HTERT RPE-1 (cell line): ENCODE measurements around the gene CDR2.
"Not testable (repeated sequence)": the region's sequence is repeated elsewhere in the genome, so short reads cannot be mapped to it uniquely, and the experiment has no call there.

Experiments
- in situ Hi-C: fragments of 300-500 bp; cut with MboI; formaldehyde crosslinking; loops from 4 replicates; pipeline ENCODE4 v1.14.3; 2020; ENCODE audit warnings: low sequenced_read_pairs

CDR2 gene

DNA sequence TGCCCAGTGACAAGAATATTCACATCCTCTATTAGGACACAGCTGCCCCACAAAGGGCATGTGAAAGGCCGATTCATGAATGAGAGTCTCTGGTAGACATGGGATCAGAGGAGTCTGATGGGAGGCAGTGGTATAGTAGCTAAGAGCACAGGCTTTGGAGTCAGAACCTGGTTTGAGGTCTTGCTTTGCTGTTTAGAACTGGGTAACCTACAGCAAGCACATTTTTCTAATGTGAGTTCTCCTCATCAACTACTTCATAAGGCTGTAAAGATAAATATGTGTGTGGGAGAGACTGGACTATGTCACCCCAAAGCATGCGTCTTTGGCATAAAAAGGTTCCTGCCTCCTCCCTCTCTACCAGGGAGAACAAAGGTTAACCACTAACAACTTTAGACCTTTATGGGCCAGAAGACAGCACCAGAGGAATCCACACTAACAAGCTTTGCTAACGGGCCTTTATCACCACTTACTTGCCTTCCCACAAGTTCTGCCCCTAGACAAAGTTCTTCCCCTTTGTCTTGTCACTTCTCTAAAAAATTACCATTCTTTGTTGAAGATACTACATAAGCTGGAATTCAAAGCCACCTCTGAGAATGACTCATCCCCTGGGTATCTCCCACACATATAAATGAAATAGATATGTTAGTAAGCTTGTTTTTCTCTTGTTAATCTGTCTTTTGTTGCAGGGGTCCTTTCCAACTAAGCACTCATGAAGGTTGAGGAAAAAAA lies 21.1 kb downstream of the CDR2 start:
- in situ Hi-C loops = no loop called here

DNA sequence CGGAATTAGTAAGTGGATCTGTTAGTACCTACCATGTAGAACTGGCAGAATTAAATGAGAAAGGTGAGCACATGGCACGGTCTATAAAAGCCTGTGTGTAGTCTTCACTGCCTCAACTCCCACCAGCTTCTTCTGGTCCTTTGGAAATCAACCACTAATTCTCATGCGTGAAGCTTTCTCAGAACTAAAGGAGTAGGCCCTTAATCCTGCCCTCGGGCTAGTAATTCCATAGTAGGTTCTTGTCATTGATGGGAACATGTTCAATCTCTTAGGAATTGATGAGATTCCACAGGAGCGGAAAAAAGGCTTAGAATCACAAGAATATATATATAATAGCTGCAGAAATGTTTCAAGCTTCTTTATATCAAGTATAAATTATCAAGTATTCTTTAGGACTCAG lies 21.7 kb downstream of the CDR2 start:
- in situ Hi-C loops = no loop called here

GRCh38 chr16:22352140-22352539 lies 22.3 kb downstream of the CDR2 start:
- in situ Hi-C loops = no loop called here

GRCh38 chr16:22351017-22351416 lies 23.4 kb downstream of the CDR2 start:
- in situ Hi-C loops = not testable (repeated sequence)

GRCh38 chr16:22348291-22348690 lies 26.1 kb downstream of the CDR2 start:
- in situ Hi-C loops = no loop called here

- in situ Hi-C loops = no loop called here
These were observed 27.2 kb downstream of the CDR2 start for GRCh38 chr16:22347100-22347820.

- in situ Hi-C loops = no loop called here
These were observed 27.9 kb downstream of the CDR2 start for GRCh38 chr16:22346483-22346882.

- in situ Hi-C loops = no loop called here
These were observed 32.3 kb downstream of the CDR2 start for GRCh38 chr16:22342082-22342481.

GRCh38 chr16:22340945-22341344 lies 33.5 kb downstream of the CDR2 start:
- in situ Hi-C loops = no loop called here

DNA sequence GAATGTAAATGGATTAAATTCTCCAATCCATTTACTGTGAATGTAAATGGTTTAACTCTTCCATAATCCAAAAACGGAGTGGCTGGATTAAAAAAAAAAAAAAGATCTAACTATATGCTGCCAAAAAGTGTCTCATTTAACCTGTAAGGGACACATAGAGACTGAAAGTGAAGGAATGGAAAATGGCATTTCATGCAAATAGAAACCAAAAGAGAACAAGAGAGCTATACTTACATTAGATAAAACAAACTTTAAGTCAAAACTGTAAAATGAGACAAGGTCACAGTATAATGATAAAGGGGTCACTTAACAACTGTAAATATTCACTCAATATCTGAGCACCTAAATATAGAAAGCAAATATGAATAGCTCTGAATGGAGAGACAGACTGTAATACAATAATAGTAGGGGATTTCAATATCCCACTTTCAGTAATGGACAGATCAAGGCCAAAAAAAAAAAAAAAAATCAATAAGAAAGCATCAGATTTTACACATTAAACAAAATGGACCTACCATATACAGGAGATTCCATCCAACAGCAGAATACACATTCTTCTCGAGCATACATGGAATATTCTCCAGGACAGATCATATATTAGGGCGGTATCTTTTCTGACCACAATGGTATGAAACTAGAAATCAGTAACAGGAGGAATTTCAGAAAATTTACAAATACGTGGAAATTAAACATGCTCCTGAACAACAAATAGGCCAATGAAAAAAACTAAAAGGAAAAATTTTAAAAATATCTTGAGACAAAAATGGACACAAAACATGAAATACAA lies 36.4 kb downstream of the CDR2 start:
- in situ Hi-C loops = no loop called here

DNA sequence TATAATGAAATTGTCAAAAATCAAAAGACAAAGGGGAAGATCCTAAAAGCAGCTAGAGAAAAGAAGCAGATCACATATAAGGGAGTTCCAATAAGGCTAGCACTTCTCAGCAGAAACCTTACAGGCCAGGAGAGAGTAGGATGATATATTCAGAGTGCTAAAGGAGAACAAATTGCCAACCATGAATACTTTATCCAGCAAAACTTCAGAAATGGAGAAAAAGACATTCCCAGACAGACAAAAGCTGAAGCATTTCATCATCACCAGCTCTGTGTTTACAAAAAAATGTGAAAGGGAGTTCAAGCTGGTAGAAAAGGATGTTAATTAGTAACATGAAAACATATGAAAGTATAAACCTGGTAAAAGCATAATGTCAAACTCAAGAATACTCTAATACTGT lies 37.4 kb downstream of the CDR2 start:
- in situ Hi-C loops = no loop called here

DNA sequence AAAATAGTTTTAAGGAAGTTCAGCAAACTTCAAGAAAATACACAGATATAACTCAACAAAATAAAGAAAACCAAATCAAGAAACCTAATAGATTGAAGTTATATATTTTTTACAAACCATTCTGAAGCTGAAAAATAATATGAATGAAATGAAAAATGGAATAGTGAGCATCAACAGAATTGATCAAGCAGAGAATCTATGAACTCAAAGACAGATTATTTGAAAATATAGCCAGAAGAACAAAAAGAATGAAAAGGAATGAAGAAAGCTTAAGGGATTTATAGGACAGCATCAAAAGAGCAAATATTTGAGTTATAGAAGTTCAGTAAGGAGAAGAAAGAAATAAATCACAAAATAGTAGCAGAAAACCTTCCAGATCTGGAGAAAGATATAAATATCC lies 37.8 kb downstream of the CDR2 start:
- in situ Hi-C loops = no loop called here

GRCh38 chr16:22335668-22336246 lies 38.7 kb downstream of the CDR2 start:
- in situ Hi-C loops = no loop called here

DNA sequence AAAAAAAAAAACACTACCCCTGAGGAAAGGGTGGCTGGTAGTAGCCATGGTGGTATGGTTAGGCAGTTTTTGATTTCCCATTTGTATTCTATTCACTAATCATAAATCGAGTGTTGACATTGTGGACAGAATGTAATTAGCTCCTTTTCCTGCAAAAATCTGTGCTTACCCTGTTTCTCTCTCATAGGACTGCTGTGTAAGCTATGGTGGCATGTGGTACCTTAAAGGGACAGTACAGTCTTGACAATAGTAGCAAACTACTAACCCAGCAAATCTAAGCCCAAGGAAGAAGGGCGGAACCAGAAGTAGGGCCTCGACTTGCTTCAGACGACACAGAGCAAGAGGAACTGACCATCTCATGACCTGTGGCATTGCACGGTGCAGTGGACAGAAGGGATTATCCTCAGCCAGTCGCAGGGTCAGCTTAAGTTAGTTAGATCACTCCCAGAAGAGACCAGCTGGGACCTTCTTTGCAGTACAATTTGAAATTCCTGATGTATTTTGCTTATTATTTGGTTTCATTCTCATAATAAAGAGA lies 40.9 kb downstream of the CDR2 start:
- in situ Hi-C loops = no loop called here

DNA sequence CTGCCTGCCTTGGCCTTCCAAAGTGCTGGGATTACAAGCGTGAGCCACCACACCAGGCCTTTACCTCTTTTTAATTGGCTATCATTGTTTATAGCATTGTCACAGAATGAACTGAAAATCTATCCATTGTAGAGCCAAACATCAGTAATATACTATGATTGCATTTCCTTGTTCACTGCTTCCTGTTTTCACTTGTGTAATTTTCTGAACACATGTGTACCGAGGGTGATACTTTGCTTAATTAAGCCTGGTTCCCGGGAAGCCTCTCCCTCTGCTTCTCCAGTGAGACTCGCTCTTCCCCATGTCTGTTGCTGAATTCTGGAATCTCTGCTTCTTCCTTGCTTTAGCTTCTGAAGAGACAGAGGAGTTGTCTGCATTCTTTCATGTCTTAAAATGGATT lies 44.1 kb downstream of the CDR2 start:
- in situ Hi-C loops = no loop called here

DNA sequence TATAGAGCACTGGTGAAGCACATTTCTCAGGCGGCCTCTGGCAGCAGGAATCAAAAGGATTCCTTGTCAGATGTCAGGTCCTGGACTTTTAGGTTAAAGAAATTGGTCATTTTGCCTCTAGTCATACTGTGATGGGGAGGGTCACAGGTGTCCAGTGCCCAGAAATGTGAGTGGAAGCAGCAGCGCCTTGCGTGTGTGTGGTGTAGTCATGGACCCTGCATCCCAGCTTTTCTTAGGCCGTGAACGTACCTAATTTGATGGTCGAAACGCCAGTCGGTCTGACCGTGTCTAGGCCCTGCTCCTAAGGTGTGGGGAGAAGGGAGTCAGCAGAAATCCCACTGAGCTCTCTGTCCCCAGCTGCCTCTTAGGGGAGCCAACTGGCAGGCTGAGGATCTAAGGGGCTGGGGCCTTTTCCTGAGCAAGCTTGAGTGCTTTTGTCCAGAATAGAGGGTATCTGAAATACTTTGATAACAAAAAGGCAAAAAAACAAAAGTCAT lies 45.2 kb downstream of the CDR2 start:
- in situ Hi-C loops = no loop called here

GRCh38 chr16:22328081-22328725 lies 46.2 kb downstream of the CDR2 start:
- in situ Hi-C loops = no loop called here

GRCh38 chr16:22327446-22327775 lies 47.0 kb downstream of the CDR2 start:
- in situ Hi-C loops = no loop called here

- in situ Hi-C loops = no loop called here
These were observed 47.5 kb downstream of the CDR2 start for GRCh38 chr16:22326771-22327445.

DNA sequence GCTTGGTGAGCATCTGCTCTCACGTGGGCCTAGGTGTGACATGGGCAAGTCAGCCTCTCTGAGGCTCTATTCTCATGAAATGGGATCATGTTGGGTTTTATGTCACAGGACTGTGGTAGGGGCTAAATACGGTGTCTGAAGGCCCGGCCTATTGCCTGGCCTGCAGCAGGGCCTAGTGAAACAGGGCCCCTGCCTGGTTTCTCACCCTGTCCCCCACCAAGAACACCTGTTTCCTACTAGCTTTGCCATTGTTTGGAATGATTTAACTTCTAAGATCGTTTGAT lies 48.1 kb downstream of the CDR2 start:
- in situ Hi-C loops = no loop called here
